Upper lobe of left lung (tissue), 4 donors: ENCODE results near the gene SLC10A7.

Experiments used
- EP300 ChIP-seq, 4 donors: sonication (generic); formaldehyde crosslinking; IDR thresholded peaks; one replicate each; pipeline ENCODE4 v1.5.1; 2017; ENCODE audit warnings: antibody characterized with exemption in 4 of 4, control low read depth in 2 of 4
- TF ChIP-seq, protein P1 (sequence below), 6 experiments: fragments of 450-650 bp in 4 of 6; fragments of 200-600 bp in 2 of 6; sonication (generic) in 2 of 6; IDR thresholded peaks; one replicate each; pipeline ENCODE4 v1.5.1; 2016 to 2019; ENCODE audit warnings: antibody characterized with exemption in 6 of 6

DNA sequence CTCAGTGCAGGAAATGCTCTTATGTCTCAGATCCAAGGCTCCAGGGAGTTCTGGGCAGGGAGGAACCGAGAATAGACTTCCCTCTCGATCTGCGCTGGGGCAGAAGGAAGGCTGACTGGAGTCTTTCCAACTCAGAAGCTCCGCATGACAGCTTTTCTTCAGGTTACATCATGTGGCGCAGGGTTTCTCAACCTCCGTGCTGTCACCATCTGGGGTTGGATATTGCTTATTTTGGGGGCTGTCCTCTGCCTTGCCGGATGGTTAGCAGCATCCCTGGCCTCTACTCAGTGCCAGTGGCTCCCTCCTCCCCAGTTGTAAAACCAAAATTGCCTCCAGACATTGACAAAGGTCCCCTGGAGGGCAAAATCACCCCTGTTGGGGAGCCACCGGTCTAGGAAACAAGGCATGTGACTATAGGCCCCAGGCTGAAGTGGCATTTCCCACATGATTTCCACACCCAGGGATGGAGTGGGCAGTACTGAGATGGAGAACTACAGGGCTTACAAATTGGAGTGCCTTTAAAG lies 286.0 kb downstream of the SLC10A7 start:
- TF ChIP-seq, protein P1, sequence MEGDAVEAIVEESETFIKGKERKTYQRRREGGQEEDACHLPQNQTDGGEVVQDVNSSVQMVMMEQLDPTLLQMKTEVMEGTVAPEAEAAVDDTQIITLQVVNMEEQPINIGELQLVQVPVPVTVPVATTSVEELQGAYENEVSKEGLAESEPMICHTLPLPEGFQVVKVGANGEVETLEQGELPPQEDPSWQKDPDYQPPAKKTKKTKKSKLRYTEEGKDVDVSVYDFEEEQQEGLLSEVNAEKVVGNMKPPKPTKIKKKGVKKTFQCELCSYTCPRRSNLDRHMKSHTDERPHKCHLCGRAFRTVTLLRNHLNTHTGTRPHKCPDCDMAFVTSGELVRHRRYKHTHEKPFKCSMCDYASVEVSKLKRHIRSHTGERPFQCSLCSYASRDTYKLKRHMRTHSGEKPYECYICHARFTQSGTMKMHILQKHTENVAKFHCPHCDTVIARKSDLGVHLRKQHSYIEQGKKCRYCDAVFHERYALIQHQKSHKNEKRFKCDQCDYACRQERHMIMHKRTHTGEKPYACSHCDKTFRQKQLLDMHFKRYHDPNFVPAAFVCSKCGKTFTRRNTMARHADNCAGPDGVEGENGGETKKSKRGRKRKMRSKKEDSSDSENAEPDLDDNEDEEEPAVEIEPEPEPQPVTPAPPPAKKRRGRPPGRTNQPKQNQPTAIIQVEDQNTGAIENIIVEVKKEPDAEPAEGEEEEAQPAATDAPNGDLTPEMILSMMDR (IDR thresholded peaks at IDR 0.05), result no peak
- TF ChIP-seq EP300 (IDR thresholded peaks at IDR 0.05), result no peak
